ENCODE measurements around the gene EMC9.

GRCh38 chr14:24184104-24184970 is 42.9 kb upstream of the EMC9 start:
- no peak for TF ChIP-seq YY1 (IDR thresholded peaks at IDR 0.05; ENCODE audit: extremely low read depth, insufficient replicate concordance, low read depth, low read length)
- TF ChIP-seq RAD21 (IDR thresholded peaks at IDR 0.05; ENCODE audit: low read depth) = no peak
- TF ChIP-seq CTCF (IDR thresholded peaks at IDR 0.05 in 2 of 3, conservative IDR thresholded peaks at IDR 0.05 in 1 of 3; ENCODE audit: borderline replicate concordance in 1 of 3, insufficient read depth in 1 of 3, low read depth in 2 of 3, low read length in 2 of 3) = no peak
- TF ChIP-seq ZBTB33 (IDR thresholded peaks at IDR 0.05; ENCODE audit: extremely low read depth, insufficient replicate concordance, low read length) = no peak
- TF ChIP-seq POLR2AphosphoS5 (IDR thresholded peaks at IDR 0.05; ENCODE audit: low read depth, low read length) = no peak
- no peak for TF ChIP-seq SIN3A (IDR thresholded peaks at IDR 0.05; ENCODE audit: low read depth)
- no peak for TF ChIP-seq CBX3 (IDR thresholded peaks at IDR 0.05; ENCODE audit: low read depth)
- no peak for TF ChIP-seq FOSL1 (IDR thresholded peaks at IDR 0.05; ENCODE audit: low read depth)
- TF ChIP-seq EZH2phosphoT487 (IDR thresholded peaks at IDR 0.05; ENCODE audit: borderline replicate concordance) = no peak
- TF ChIP-seq POLR2A (IDR thresholded peaks at IDR 0.05; ENCODE audit: borderline replicate concordance, extremely low read depth, insufficient read depth, insufficient read length) = no peak
- no peak for TF ChIP-seq SRF (IDR thresholded peaks at IDR 0.05; ENCODE audit: low read depth)
- no peak for TF ChIP-seq CEBPB (IDR thresholded peaks at IDR 0.05; ENCODE audit: low read depth)
